Fibroblast of villous mesenchyme (primary cell): ENCODE measurements around the gene DAP. TPM values are rescaled to one million over a fixed set of nuclear protein-coding genes. Genes with fewer than 3 reads are reported as not detected.
"Not testable (repeated sequence)": the region's sequence is repeated elsewhere in the genome, so short reads cannot be mapped to it uniquely, and the experiment has no call there.

Experiments
- DNase-seq: peaks from one replicate; pipeline ENCODE4 v3.0.0-alpha.2; 2010; ENCODE audit warnings: low read depth
- H3K4me3 ChIP-seq: 2 replicates; pipeline ENCODE4 v1.5.1; 2011; ENCODE audit warnings: low read depth, mild to moderate bottlenecking, low read length
- total RNA-seq: library from RNA; depleted of rRNA; stranded (reverse); fragments of >200 nt; gene quantifications from 2 replicates; pipeline ENCODE4 v1.2.3, GENCODE V29; 2012
- TF ChIP-seq, protein P1 (sequence below): IDR thresholded peaks from 2 replicates; pipeline ENCODE4 v1.5.1; 2012; ENCODE audit warnings: low read depth, mild to moderate bottlenecking, low read length; ENCODE audit not compliant: insufficient read depth

The DAP gene
- total RNA-seq, 1 donor: 43.2 TPM

DNA sequence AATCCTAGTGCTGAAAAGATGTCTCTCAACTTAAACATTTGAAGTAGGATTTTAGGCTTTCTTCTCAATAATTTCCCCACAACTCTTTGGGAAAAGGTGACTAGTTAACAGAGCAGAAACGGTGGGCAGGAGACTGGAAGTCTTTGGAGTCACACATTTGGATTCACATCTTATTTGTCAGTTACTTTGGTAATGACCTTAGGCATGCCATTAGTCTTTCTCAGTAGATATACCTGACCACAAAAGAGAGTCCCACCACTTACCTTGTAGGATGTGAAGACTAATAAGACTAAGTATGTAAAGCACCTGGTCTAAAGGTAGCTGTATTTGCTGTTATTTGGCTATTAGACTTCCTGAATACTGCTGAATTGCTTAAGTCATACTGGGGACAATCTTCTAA, 35.4 kb downstream of the DAP start:
- DNase-seq: no peak
- TF ChIP-seq, protein P1, sequence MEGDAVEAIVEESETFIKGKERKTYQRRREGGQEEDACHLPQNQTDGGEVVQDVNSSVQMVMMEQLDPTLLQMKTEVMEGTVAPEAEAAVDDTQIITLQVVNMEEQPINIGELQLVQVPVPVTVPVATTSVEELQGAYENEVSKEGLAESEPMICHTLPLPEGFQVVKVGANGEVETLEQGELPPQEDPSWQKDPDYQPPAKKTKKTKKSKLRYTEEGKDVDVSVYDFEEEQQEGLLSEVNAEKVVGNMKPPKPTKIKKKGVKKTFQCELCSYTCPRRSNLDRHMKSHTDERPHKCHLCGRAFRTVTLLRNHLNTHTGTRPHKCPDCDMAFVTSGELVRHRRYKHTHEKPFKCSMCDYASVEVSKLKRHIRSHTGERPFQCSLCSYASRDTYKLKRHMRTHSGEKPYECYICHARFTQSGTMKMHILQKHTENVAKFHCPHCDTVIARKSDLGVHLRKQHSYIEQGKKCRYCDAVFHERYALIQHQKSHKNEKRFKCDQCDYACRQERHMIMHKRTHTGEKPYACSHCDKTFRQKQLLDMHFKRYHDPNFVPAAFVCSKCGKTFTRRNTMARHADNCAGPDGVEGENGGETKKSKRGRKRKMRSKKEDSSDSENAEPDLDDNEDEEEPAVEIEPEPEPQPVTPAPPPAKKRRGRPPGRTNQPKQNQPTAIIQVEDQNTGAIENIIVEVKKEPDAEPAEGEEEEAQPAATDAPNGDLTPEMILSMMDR: no peak
- H3K4me3 ChIP-seq: no peak overlapping the region

DNA sequence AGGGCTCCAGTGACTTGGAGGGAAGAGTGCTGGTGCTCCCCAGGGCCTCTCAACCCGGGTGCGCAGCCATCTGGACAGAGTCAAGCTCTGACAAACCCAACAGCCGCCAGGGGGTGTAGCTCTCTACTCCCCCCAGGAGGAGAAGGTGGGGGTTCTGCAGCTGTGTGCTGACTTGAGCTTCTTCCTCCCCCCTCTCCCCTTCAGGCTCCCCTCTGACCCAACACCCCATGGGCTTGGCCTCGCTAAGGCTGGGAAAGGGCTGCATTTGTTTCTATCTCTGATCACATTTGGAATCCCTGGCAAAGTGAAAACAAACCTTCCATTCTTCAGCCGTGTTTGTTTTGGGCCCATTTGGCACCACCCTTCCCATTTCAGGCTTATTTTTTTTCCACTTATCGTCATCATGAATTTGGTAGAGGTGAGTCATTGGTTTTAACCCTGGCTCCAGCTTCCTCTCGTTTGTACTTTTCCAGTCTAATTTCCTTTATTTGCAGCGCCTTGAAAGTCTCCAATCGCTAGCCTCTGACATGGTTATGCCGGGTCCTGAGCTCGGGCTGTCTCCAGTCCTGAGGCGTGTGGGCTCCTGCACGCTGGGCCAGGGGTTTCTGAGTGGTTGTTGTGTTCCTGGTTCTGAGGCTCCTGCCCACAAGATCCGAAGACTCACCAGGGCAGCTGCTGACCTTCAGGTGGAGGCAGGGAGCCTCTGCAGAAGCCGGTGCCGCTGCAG, 36.1 kb downstream of the DAP start:
- H3K4me3 ChIP-seq: peak overlapping the region; percentile 35
- TF ChIP-seq, protein P1: peak; percentile 35
- DNase-seq: peak; percentile 89

DNA sequence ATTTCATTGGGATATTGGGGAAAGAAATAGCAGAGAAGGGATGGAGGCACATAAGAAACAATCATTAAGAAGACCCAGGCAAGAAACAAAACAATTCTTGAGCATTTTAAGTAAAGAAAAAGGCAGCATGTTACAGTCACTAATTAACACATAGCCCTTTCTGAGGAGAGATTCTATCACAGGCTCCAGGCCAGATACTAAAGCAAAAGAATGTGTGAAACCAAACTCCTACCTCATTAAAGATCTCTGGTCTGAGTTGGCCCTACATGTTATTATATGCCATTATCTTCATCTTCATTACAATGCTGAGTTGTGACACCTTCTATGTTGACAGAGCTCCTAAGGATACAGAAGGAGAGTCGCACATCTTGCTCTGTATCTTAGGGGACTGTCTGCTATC, 37.5 kb downstream of the DAP start:
- no peak overlapping the region for H3K4me3 ChIP-seq
- TF ChIP-seq, protein P1: no peak
- no peak for DNase-seq

DNA sequence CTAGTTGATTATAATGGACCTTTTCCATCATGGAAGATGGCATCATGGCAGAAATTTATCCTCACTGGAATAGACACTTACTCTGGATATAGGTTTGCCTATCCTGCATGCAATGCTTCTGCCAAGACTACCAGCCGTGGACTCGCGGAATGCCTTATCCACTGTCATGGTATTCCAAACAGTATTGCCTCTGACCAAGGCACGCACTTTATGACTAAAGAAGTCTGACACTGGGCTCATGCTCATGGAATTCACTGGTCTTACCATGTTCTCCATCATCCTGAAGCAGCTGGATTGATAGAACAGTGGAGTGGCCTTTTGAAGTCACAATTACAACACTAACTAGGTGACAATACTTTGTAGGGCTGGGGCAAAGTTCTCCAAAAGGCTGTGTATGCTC, 40.3 kb downstream of the DAP start:
- DNase-seq, H3K4me3 ChIP-seq: not testable (repeated sequence)

DNA sequence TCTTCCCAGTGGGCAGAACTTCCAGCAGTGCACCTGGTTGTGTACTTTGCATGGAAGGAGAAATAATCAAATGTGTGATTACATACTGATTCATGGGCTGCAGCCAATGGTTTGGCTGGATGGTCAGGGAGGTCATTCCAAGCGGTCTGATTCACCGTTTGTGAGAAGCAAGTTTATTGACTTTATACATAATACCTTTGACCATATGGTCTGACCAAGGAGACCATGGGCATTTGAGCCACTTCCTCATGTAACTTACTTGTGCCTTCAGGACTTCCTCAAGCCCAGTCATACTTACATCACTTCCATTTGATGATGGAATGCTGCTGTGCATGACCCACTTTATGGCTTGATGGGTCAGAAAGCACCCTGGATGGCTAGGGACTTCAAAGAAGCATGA, 41.1 kb downstream of the DAP start:
- peak; percentile 55 for DNase-seq
- TF ChIP-seq, protein P1: no peak
- H3K4me3 ChIP-seq: no peak overlapping the region

DNA sequence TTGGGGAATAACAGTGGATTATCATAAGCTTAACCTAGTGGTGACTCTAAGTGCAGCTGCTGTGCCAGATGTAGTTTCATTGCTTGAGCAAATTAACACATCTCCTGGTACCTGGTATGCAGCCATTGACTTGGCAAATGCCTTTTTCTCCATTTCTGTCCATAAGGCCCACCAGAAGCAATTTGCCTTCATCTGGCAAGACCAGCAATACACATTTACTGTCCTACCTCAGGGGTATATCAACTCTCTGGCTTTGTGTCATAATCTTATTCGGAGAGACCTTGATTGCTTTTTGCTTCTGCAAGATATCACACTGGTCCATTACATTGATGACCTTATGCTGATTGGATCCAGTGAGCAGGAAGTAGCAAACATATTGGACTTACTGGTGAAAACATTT, 42.4 kb downstream of the DAP start:
- not testable (repeated sequence) for DNase-seq, H3K4me3 ChIP-seq

DNA sequence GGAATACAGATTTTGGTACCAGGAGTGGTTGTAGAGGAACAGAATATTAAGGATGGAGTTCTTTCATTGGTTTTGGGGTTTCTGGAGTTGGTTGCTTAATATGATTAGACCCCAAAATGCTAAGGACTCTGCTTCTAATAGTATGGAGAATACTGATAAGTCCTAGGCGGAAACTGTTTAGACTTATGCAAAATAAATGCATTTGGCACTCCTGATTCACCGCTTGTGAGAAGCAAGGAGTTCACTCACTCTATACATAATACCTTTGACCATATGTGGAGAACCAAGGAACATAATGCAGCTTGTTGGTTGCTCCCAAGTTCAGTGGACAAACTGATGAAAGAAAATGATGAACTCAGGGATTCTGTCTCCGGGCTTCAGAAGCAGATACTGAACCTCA, 44.2 kb downstream of the DAP start:
- H3K4me3 ChIP-seq, DNase-seq: not testable (repeated sequence)

DNA sequence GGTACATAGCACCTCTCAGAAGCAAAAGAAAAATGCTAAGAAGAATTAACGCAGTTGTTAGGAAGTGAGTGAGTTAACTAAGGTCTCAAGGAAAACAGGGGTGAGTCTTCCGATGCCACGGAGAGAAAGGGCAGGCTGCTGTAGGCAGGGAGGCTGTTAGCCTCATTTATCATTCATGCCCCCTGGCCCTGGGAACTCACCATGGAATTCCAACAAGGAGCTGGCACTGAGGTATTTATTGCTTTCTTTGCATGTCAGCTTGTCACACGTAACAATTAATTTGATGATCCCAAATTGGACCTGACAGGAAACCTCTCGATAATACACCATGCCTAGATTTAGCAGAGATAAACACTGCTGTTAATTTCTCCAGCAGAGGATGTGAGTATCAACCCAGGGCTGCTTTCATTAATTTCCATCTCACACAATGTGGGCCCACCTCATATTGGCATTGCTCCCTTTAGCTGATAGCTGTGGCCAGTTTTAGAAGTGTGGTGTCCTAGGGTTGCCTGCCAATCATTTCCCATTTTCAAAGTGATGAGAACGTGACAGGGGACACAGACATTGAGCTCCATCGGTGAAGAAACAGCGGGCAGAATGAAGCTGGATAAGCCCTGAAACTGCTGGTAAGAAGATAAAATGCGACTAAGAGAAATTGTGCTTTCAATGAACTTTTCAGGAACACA, 45.3 kb downstream of the DAP start:
- TF ChIP-seq, protein P1: no peak
- no peak for DNase-seq
- H3K4me3 ChIP-seq: no peak overlapping the region
